Mammary epithelial cell (primary cell): Measurements from ENCODE around the gene CALHM4.

Experiments
- CTCF ChIP-seq, 2 donors: IDR thresholded peaks in 1 of 2; conservative IDR thresholded peaks in 1 of 2; 2 replicates each; pipeline ENCODE4 v1.5.1; 2011 to 2012; ENCODE audit warnings: inconsistent platforms in 2 of 2, low read length in 2 of 2, mild to moderate bottlenecking in 2 of 2, control low read depth in 1 of 2, low read depth in 1 of 2; ENCODE audit not compliant: insufficient read depth in 1 of 2; ENCODE audit errors: extremely low read depth in 1 of 2
- EZH2 ChIP-seq: IDR thresholded peaks from 2 replicates; pipeline ENCODE4 v1.6.1; 2012; ENCODE audit warnings: low read length, inconsistent platforms, borderline replicate concordance

- no peak for TF ChIP-seq CTCF (conservative IDR thresholded peaks at IDR 0.05 in 1 of 2, IDR thresholded peaks at IDR 0.05 in 1 of 2; ENCODE audit: extremely low read depth in 1 of 2, insufficient read depth in 1 of 2, low read depth in 1 of 2, low read length in 2 of 2)
- TF ChIP-seq EZH2, result no peak
Observed at GRCh38 chr6:116595247-116595646, 41.7 kb downstream of the CALHM4 start.
